Measurements from ENCODE around the gene SLC35D1.
"Not testable (repeated sequence)": the region's sequence is repeated elsewhere in the genome, so short reads cannot be mapped to it uniquely, and the experiment has no call there.

SLC35D1 gene

DNA sequence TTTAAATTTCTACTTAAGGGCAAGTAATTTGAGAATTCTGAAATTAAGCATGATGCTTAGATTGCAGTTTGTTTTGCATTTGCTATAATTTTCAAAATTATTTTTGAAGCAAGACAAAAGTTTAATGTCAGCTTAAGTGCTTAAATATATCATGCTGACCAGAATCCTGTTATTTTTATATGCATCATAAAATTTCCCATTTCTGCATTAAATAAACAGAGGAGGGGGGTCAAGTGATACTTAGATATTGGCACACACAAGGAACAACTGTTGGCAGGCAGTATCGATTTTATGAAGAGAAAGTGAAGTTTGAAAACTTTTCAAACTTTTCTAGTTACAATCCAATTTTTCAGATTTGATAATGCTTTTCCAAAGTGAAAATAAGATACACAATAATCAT, 68.1 kb downstream of the SLC35D1 start:
- TF ChIP-seq, protein P1, sequence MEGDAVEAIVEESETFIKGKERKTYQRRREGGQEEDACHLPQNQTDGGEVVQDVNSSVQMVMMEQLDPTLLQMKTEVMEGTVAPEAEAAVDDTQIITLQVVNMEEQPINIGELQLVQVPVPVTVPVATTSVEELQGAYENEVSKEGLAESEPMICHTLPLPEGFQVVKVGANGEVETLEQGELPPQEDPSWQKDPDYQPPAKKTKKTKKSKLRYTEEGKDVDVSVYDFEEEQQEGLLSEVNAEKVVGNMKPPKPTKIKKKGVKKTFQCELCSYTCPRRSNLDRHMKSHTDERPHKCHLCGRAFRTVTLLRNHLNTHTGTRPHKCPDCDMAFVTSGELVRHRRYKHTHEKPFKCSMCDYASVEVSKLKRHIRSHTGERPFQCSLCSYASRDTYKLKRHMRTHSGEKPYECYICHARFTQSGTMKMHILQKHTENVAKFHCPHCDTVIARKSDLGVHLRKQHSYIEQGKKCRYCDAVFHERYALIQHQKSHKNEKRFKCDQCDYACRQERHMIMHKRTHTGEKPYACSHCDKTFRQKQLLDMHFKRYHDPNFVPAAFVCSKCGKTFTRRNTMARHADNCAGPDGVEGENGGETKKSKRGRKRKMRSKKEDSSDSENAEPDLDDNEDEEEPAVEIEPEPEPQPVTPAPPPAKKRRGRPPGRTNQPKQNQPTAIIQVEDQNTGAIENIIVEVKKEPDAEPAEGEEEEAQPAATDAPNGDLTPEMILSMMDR (IDR thresholded peaks at IDR 0.05; ENCODE audit: low read depth, low read length) = no peak
- DNase-seq (ENCODE audit: extremely low read depth, low read depth) = no peak

- DNase-seq (ENCODE audit: extremely low read depth, low read depth) = no peak
- TF ChIP-seq, protein P1 (IDR thresholded peaks at IDR 0.05; ENCODE audit: low read depth, low read length) = no peak
Measured at GRCh38 chr1:66984491-66984890, 69.5 kb downstream of the SLC35D1 start.

DNA sequence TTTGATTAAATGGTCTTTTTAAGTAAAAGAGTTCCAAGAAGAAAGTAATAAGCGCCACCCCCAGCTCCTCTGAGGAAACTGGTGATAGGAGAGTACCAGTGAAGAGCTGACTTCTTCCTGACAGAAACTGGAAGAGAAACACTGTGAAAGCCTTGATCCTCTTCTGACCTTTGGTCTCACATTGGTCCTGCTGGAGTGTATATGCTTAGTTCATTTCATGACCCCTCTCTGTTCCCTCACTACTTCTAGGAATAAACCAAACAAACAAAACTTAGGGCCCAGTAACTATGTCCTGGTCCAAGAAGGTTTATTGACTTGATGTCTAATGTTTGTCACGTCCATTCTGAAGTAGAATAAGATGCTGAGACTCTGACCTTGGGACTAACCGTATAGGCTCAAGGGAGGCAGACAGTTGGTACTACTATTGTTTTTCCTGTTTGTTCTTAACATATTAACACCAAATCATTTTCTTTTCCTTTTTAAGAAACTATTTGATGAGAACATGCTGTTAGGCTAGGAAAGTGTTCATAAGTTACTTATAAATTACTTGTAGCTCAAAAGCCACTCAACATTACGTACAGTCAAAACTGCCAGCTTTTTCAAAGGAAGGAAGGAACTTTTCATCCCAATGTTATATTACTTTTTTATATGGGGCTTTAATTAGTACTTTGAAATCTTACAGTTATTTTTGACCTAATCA, 71.2 kb downstream of the SLC35D1 start:
- TF ChIP-seq, protein P1 (IDR thresholded peaks at IDR 0.05; ENCODE audit: low read depth, low read length) = no peak
- no peak for DNase-seq (ENCODE audit: extremely low read depth, low read depth)

- DNase-seq (ENCODE audit: extremely low read depth, low read depth) = no peak
Measured at GRCh38 chr1:66981679-66982078, 72.3 kb downstream of the SLC35D1 start.

DNA sequence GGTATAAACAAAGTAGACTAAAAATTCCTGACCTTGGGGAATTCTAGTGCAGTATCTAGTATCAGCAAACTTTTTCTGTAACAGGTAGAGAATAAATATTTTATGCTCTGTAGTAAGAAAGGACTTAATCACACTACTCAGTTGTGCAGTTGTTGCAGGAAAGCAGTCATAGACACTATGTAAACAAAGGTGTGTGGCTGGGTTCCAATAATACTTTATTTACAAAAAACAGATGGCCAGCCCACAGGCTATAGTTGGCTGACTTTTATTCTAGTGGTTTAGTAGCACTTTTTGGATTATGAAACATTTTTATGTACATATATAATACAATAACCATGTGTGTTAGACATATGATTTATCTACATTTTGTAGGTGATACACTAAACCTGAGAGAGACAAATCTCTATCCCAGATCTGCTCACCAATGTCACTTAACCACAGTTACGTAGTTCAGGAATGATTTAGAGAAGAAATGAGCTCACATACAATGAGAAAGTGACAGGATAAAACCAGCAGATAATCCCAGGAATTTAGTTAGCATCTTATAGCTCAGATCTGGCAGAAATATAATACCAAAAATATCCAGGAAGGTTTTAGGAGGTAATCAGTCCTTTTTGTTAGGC, 73.1 kb downstream of the SLC35D1 start:
- TF ChIP-seq, protein P1 (IDR thresholded peaks at IDR 0.05; ENCODE audit: low read depth, low read length) = no peak
- no peak for DNase-seq (ENCODE audit: extremely low read depth, low read depth)

More at GRCh38 chr1:66981679-66982078, 72.3 kb downstream of the SLC35D1 start:
- TF ChIP-seq, protein P1 (IDR thresholded peaks at IDR 0.05; ENCODE audit: low read depth, low read length) = no peak

- DNase-seq (ENCODE audit: extremely low read depth, low read depth) = not testable (repeated sequence)
Measured at GRCh38 chr1:66979621-66980020, 74.3 kb downstream of the SLC35D1 start.

DNA sequence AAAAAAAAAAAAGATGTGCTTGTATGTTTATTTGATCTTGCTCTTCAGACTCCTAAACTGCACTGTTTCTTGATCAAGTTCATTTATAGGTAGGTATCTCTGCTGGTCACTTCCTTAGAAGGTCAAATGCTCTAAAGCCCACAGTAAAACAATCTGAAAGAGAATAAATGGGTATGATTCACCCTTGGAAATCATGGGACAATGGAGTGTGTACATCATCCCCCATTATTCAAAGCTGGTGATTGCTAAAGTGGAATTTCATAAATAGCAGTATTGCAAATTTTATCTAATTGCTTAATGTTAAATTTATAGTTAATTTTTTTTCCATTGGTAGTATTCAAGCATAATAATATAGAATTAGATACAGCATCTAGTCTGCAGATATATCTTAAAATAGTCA, 75.7 kb downstream of the SLC35D1 start:
- no peak for DNase-seq (ENCODE audit: extremely low read depth, low read depth)
- TF ChIP-seq, protein P1 (IDR thresholded peaks at IDR 0.05; ENCODE audit: low read depth, low read length) = no peak

All from AG09319 (cell line).